Measurements from ENCODE around the gene FILIP1.

The FILIP1 gene

GRCh38 chr6:75285283-75285639, 208.3 kb downstream of the FILIP1 start:
- no peak for DNase-seq

GRCh38 chr6:75284632-75285282, 208.8 kb downstream of the FILIP1 start, which contains the start of gene TMEM30A:
TSS of gene TMEM30A (minus strand) at chr6:75284792. CDS start at chr6:75284638, 154 bp downstream.
- peak; percentile 99 for DNase-seq

DNA sequence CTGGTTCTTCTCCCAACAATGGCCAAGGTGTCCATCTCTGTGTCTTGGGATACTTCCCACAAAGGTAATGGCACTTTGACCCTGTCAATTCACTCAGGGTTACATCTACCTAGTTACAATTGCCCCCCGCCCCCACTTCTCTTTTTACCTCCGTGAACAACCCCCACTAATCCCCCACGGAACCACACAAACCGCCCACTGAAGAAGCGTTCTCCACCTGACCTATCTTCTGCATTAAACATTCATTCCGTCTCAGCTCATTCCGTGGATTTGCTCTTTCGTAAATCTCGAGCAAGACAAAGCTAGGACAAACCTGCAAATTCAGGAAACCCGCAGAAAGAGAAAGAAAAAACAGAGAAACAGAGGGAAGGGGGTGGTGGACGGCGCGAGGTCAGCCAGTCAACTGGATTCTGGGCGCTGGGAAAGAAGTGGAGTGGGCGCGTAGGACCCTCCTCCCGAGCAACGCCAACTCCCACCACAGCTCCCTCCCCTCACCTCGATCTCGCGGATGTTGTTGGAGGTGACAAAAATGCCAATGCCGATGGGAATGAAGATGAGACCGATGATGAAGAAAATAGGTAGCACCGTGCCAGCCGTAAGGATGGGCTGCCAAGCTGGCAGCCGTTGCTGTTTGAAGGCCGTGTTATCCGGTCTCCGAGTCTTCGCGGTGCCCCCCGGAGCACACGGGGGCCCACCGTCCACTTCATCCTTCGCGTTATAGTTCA, 209.5 kb downstream of the FILIP1 start:
- DNase-seq, result no peak

DNA sequence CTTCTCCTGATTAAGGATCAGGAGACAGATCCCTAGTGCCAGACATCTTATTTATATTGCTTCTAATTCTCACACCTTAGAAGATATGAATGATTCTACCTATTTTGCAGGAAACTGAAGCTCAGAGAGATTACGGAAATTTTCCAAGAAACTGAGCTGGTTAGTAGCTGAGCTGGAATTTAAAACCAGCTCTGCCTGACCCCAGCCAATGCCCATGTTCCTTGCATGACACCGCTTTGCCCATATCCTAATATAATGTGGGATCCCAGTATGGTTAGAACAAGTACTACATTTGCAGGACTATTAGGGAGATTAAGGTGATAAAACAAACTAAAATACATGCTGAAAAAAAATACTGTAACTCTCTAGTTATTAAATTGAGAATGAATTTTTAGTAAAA, 210.9 kb downstream of the FILIP1 start:
- no peak for DNase-seq

GRCh38 chr6:75281653-75282052, 211.9 kb downstream of the FILIP1 start:
- DNase-seq, result no peak

GRCh38 chr6:75280131-75280855, 213.3 kb downstream of the FILIP1 start:
- DNase-seq, result no peak

- DNase-seq, result no peak
These were observed 214.2 kb downstream of the FILIP1 start for GRCh38 chr6:75279418-75279817.

DNA sequence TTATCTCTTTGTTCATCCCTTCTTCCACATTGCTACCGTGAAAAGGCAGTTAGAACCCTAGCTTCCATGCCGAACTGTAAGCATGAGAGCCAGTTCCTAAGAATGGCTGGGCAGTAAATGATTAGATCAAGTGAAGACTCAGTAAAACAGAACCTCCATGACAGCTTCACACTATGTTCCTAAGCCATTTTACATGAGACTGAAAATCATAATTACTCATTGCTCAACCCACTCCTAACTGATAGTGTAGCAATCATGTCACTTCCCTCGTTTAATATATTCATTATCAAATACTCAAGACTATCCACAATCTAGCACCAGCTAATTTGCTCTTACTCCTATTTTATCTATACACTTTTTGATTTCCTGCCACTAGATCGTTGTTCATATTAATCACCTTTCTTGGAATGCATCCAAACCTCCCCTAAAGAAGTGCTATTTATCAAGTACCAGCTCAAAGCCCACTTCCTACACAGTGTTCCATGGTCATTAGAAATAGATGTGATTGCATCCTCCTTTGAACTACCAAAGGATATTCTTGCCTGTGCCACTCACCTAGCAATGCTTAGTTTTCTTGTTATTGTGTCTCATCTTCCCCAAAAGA, 215.0 kb downstream of the FILIP1 start:
- peak; percentile 49 for DNase-seq

- no peak for DNase-seq
These were observed 218.5 kb downstream of the FILIP1 start for GRCh38 chr6:75275067-75275466.

GRCh38 chr6:75273009-75273408, 220.6 kb downstream of the FILIP1 start:
- DNase-seq, result no peak

DNA sequence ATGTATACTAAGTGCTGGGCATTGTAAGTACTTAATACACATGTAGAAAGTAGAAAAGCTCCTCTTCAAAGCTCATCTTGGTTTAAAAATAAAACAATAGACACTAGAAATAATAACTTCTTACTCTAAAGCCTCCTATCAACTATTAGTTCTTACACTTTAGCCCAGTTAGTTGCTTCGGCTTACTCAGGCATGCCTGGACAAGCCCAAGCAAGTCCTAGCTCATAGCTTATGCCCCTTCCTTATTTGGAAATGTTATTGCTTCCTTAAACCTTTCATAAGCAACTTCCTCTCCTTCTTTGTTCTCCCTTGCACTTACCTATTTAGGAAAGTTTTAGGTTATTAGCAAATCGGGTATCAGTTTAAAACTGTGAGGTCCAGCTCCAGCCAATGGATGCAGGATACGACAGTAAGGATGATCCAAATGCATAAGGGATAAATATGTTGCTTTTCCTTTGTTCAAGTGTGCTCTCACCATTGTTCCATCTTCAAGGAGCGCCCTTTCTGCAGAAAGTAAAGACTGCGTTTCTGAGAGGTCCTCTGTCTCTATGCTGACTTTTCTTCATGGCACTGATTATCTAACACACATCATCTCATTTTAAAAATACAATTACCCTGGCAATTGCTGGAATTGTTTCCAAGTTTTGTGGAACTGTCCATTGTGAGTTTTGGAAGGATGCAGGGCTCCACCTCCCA, 221.3 kb downstream of the FILIP1 start:
- no peak for DNase-seq

DNA sequence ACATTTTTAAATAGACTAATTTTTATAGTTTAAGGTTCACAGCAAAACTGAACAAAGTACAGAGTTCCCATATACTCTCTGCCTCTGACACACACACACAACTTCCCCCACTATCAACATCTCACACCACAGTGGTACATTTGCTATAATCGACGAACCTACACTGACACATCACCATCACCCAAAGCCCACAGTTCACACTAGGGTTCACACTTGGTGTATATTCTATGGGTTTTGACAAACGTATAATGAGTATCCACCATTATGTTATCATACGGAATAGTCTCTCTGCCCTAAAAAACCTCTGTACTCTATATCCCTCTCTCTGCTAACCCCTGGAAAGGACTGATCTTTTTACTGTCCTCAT, 224.6 kb downstream of the FILIP1 start:
- no peak for DNase-seq

GRCh38 chr6:75268121-75268987, 225.2 kb downstream of the FILIP1 start:
- no peak for DNase-seq

DNA sequence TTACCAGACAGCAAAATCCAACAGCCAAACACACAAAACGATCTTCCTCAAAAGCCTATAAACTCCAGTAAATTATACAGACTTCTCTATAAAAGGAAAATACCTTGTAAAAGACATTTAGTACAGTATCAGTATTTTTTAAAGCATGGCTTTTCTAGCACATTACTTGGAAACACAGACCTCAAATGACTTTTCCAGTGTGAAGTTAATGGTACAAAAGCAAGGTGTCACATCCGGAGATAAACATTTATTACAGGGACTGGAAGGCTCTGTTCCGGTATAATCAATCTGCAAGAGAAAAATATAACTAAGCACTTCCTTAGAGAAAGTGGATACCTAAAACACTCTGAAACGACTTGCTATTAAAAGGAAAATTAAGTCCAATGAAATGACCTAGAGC, 226.1 kb downstream of the FILIP1 start:
- no peak for DNase-seq

GRCh38 chr6:75266716-75267291, 226.8 kb downstream of the FILIP1 start:
- DNase-seq, result peak; percentile 30

DNA sequence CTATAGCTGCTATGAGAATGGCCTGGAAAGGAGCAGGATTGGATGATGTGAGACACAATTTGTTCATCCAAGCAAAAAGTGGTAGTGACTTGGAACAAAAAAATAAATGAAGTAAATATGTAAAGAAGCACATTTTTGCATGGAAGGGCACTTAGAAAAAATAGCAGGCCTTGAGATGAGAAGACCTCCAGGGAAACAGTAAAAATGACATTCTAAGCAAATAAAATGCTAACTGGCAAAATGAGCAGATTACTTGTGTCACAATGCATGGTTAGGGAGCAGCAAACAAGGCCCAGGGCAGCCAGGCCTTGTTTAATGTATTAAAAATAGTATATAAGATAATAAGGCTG, 230.2 kb downstream of the FILIP1 start:
- no peak for DNase-seq

- no peak for DNase-seq
These were observed 230.7 kb downstream of the FILIP1 start for GRCh38 chr6:75262716-75263400.

DNA sequence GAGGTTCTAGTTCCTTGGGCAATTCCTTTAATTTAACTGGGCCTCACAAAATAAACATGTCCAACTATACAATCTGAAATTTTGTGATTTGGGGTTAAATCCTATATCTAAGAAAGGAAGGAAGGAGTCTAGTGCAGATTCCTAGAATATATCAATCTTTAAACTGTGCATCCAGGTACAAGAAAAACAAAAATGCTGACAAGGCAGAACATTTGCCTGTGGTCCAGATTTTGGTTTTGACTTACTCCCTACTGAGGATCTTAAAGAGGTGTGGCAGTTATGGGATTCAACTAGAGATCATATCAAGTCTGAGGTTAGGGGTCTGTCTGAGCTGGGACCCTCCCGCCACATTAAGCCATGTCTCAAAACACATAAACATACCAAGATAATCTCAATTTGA, 232.3 kb downstream of the FILIP1 start:
- DNase-seq, result no peak

- DNase-seq, result no peak
These were observed 236.1 kb downstream of the FILIP1 start for GRCh38 chr6:75257343-75258087.

DNA sequence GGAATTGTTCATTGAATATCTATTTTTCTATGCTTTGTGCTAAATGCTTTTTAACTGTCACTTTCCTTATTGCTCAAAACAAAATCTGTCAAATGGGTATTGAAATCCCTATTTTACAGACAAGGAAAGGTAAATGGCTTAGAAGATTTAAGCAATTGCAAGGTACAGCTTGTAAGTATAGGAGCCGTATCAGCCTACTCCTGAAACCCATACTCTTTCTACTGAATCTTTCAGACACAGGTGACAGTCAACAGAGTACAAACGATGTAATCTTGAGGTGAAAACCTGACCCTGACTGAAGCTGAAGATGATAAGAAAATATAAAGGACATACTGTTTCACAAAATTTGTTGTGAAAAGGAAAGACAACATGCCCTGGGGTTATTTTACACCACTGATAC, 243.0 kb downstream of the FILIP1 start:
- DNase-seq, result no peak

Data from NCI-H1105 (cell line).